Smooth muscle cell (in vitro differentiated cells): ENCODE measurements around the gene MED12L. TPM values are rescaled to one million over a fixed set of nuclear protein-coding genes. Genes with fewer than 3 reads are reported as not detected.

Source experiments
- polyA plus RNA-seq: library from polyadenylated mRNA; unstranded; fragments of >200 nt; fragmentation: Nextera tagmentation; extraction: Ambion mirVana; gene quantifications from 2 replicates; pipeline ENCODE4 v1.2.1, GENCODE V29; 2016
- small RNA-seq: library from RNA; depleted of rRNA; stranded (forward); fragments of <200 nt; gene quantifications from one replicate; pipeline ENCODE3, GENCODE V24; 2014
- total RNA-seq: library from RNA; depleted of rRNA; stranded (reverse); fragments of >200 nt; gene quantifications from 2 replicates; pipeline ENCODE4 v1.2.3, GENCODE V29; 2014

Gene MED12L
- total and polyA plus RNA-seq, 2 experiments from 2014 or later, result 0.26 to 1.5 TPM

Small RNA genes within 50 kb of the gene (small RNA-seq; reads per million reads assigned to genes)
- 14.3 reads per million, percentile 84 among the genes with 10 or more reads in this experiment for gene RNA5SP145

Other genes starting within 250 kb of the MED12L start
- not detected in 2 replicates for gene MINDY4B, start 180.2 kb upstream of the MED12L start, total RNA-seq
- not detected in 2 replicates for gene MINDY4B, start 180.2 kb upstream of the MED12L start, polyA plus RNA-seq
- not detected in 2 replicates for gene CLRN1, start 112.9 kb upstream of the MED12L start, total RNA-seq
- not detected in 2 replicates for gene CLRN1, start 112.9 kb upstream of the MED12L start, polyA plus RNA-seq
- gene GPR171, start 117.6 kb downstream of the MED12L start, total RNA-seq, result 4.2 TPM in 1 of 2 replicates, not detected in the other
- 0.65 TPM in 1 of 2 replicates, not detected in the other for gene GPR171, start 117.6 kb downstream of the MED12L start, polyA plus RNA-seq
- not detected in 2 replicates for gene P2RY14, start 192.9 kb downstream of the MED12L start, total RNA-seq
- gene P2RY14, start 192.9 kb downstream of the MED12L start, polyA plus RNA-seq, result not detected in 2 replicates
- 24.0 and 27.1 TPM in 2 replicates for gene GPR87, start 231.2 kb downstream of the MED12L start, total RNA-seq
- gene GPR87, start 231.2 kb downstream of the MED12L start, polyA plus RNA-seq, result 5.1 and 25.4 TPM in 2 replicates
- not detected in 2 replicates for gene P2RY13, start 243.9 kb downstream of the MED12L start, total RNA-seq
- not detected in 2 replicates for gene P2RY13, start 243.9 kb downstream of the MED12L start, polyA plus RNA-seq